Fibroblast of the aortic adventitia (primary cell): ENCODE data around the gene SUPT4H1. TPM values are rescaled to one million over a fixed set of nuclear protein-coding genes. Genes with fewer than 3 reads are reported as not detected.

Experiments
- DNase-seq: peaks from one replicate; pipeline ENCODE4 v3.0.0-alpha.2; 2010; ENCODE audit warnings: low read depth
- H3K4me3 ChIP-seq: 2 replicates; pipeline ENCODE4 v1.5.1; 2011; ENCODE audit warnings: low read depth, mild to moderate bottlenecking, control low read depth, low read length, moderate library complexity
- CTCF ChIP-seq: IDR thresholded peaks from 2 replicates; pipeline ENCODE4 v1.5.1; 2011; ENCODE audit warnings: mild to moderate bottlenecking, low read length, control low read depth, inconsistent platforms; ENCODE audit not compliant: insufficient read depth
- total RNA-seq: library from RNA; depleted of rRNA; stranded (reverse); fragments of >200 nt; gene quantifications from 2 replicates; pipeline ENCODE4 v1.2.3, GENCODE V29; 2012; ENCODE audit warnings: low replicate concordance

The SUPT4H1 gene
- total RNA-seq, 1 donor = 34.9 TPM

- no peak overlapping the region for H3K4me3 ChIP-seq
- no peak for TF ChIP-seq CTCF
- no peak for DNase-seq
These were observed 28.5 kb upstream of the SUPT4H1 start for GRCh38 chr17:58380207-58381123.

GRCh38 chr17:58379511-58379824 is 27.5 kb upstream of the SUPT4H1 start:
- H3K4me3 ChIP-seq = no peak overlapping the region
- DNase-seq = no peak
- no peak for TF ChIP-seq CTCF

- TF ChIP-seq CTCF = no peak
- no peak overlapping the region for H3K4me3 ChIP-seq
- DNase-seq = no peak
These were observed 26.9 kb upstream of the SUPT4H1 start for GRCh38 chr17:58378733-58379510.

GRCh38 chr17:58377661-58378060 is 25.7 kb upstream of the SUPT4H1 start:
- DNase-seq = no peak
- no peak for TF ChIP-seq CTCF

GRCh38 chr17:58377093-58377601 is 25.1 kb upstream of the SUPT4H1 start:
- no peak for TF ChIP-seq CTCF
- no peak overlapping the region for H3K4me3 ChIP-seq
- no peak for DNase-seq

More at GRCh38 chr17:58377661-58378060, 25.7 kb upstream of the SUPT4H1 start:
- H3K4me3 ChIP-seq = no peak overlapping the region

- no peak for TF ChIP-seq CTCF
- DNase-seq = no peak
- no peak overlapping the region for H3K4me3 ChIP-seq
These were observed 24.5 kb upstream of the SUPT4H1 start for GRCh38 chr17:58376472-58377000.
